HG02973 (cell line): ENCODE results near the gene RNF220.
"Not testable (repeated sequence)": the region's sequence is repeated elsewhere in the genome, so short reads cannot be mapped to it uniquely, and the experiment has no call there.

ENCODE experiments used
- ATAC-seq: cut with Tn5 transposase; IDR thresholded peaks from one replicate; pipeline ENCODE4 v1.9.1; 2021; ENCODE audit warnings: moderate library complexity; ENCODE audit not compliant: unreplicated experiment

Gene RNF220

DNA sequence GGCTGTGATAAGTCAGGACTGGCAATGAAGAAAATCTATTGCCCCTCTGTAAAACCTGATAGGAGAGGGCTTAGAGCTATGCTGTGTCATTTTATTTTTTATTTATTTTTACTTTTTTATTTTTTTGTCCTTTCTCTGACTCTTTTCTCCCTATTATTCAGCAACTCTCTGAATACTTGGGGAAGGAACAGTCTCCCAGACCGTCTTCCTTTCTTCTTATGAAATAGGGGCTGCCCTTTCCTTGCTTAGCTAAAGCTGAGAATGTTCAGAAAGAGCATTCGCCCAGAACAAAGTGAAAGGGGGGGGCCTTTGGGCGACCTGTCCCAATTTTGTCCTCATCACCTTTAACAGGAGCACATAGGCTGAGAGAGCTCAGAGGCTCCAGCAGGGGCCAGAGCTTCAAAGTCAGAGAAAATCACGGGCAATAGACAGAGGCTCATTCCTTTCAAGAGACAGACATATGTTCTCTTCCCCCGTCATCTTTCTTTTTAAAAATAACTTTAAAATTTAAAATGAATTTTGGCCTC, 80.9 kb downstream of the RNF220 start:
- no peak for ATAC-seq

DNA sequence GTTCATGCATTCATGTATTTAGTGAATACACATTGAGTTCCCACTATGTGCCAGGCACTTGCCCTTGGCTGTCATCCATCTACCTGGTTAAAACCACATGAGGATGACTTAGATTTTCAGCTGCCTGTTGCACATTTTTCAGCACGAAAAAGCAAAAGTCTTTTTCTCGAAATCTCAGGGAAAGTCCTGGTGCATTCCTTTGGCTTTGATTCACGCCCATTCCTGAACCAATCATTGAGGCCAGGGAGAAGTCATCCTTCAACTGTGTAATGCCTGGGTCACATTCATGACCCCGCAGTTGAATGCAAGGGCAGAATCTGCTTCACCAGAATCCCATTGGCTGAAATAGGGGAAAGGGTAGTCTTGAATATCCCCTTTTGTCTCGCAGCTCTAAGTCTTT, 84.4 kb downstream of the RNF220 start:
- no peak for ATAC-seq

DNA sequence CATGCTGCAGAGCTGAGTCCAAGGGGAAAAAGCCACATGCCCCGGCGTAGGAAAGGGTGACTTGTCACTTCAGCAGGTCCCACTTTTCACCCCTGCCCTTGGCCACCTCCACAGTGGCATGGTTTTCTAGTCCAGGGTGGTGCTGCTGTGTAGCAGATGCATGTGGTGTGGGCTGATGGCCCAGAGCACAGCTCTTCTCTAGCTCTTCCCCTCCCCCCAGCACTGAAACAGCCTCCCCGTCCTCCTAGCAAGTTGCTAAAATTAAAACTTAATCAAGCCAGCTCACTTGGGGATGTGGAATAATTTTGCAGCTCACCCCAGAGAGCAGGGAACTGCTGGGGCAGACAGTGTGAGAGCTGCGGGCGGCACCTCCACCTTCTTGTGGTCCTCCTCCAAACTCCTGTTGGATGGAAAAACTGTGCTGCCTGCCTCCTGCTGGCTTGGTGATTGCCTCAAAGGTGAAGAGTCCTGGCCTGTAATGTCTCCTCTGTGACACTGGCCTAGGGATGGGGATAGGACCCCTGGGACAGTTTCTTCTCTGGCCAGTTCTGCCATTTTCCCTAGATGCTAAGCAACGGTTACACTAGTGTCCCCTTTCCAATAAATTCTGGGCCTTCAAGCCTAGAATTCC, 91.6 kb downstream of the RNF220 start:
- no peak for ATAC-seq

DNA sequence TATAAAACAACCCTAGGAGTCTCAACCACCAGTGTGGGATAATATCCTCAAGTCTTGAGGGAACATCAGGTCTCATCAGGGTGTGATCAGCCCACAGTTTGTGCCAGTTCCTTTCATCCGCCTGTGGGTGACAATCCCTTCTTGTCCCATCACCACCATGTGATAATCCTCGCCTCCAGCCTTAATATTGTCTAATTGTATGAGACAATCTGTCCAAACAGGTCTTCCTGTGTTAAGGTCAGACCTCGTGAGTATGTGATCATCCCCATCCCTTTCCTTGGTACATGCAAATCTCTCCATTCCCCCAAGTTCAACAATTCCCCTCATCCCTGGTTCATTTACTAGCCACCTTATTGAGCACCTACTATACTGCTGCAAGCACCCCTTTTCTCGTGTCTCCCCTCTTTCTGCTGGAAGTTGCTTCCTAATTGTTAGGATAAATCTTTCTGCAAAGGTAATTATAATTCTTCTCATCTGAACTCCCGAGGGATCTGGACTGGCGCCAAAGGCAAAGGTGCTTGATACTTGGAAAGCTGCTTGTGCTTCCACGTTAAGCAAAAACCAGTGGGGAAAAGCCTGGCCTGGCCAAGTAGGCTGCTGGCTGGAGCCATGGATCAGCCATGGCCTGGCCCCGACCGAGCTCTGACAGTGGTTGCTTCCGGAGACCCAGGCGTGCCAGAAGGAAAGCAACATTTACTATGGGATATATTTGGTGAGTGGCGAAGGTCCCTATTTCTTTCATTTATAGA, 92.5 kb downstream of the RNF220 start:
- no peak for ATAC-seq

DNA sequence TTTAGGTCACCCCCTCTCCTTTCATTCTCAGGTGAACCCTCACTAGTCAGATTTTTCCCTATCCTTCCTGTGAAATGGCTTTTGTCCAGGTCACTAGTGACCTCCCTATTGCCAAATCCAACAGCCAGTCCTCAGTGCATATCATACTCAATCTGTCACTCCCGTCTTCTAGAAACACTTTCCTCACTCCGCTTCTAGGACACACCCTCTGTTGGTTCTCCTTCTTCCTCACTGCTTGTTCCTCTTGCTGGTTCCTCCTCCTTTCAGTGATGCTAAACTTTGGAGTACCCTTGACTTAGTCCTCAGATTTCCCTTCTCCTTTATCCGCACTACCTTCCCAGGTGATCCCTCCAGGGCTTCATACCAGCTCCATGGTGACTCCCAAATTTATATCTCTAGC, 94.3 kb downstream of the RNF220 start:
- no peak for ATAC-seq

DNA sequence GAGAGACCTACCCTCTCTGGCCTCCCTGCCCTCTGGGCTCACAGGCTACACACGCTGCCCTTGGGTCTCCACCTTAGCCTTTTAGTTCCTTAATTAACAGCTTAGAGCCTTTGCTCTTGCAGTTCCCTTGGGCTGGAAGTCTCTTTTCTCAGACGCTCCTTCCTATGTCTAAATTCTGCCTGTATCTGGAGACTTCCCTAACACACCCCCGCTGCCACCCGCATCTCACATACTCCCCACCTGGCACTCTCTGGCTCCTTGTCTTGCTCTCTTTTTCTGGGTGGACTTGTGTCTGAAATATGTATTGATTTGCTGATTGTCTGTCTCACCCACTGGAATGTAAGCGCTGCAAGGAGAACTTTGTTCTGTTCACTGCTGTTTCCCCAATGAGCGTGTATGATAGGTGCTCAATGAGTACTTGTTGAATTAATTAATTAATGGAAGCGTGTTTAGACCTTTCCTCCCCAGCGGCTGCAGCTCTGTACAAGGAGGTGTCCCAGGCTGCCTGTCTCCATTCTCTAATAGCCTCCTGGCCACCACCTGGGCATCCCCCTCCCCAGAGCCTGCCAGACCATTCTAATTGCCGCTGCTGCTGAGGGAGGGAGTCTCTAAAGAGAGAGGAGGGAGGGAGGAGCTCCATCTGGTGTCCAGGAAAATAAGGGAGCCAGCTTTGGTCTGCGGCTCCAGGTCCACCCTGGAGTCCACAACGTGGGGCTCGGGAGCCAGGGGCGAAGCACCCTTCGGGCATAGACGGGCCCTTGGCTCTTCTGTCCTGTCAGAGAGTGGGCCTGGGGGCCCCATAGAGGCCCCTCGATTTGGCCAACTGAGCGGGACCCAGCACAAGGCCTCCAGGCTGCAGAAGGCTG, 95.4 kb downstream of the RNF220 start:
- no peak for ATAC-seq

DNA sequence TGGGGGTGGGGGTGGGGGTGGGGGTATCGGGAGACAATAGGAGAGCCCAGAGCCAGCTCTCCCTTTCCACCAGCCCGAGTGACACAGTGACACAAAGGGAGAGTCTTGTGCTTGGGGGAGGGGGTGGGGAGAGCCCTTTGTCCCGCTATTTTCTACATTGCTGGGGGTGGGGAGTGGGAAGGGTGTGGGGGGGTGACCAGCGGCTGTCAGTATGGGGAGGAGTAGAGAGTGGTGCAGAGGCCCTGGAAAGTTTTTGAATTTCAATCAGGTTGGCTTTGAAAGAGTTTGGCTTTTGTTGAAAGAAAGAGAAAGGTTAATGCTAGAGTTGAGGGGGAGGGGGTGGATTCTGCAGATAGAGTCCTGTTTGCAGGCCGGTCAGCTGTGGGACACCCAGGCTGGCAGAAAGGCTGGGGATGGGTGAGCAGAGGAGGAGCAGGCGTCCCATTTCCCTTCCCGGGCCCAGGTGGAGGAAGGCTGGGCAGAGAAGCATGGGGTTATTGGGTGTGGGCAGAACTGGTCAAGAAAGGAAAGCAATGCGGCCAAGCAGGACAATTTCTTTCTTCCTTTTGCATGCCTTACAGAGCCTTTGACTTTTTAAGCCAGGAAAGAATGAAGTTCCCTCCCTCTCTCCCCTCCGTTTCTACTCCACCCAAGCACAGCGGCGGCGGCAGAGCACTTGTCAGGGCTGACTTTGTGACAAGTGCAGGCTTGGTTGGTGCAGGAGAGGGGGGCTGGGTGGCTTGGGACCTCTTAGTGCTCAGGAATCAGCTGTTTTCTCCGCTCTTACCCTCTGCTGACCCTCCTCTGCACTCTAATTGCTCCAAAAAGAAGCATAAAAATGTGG, 96.2 kb downstream of the RNF220 start:
- no peak for ATAC-seq

DNA sequence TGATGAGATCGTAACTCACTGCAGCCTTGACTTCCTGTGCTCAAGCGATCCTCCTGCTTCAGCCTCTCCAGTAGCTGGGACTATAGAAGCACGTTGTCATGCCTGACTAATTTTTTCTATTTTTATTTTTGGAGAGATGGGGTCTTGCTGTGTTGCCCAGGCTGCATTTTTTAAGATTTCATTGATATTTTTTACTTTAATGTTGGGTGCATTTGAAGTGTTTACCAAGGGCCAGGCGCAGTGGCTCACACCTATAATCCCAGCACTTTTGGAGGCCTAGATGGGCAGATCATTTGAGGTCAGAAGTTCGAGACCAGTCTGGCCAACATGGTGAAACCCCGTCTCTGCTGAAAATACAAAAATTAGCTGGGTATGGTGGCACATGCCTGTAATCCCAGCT, 97.8 kb downstream of the RNF220 start:
- ATAC-seq, result not testable (repeated sequence)

DNA sequence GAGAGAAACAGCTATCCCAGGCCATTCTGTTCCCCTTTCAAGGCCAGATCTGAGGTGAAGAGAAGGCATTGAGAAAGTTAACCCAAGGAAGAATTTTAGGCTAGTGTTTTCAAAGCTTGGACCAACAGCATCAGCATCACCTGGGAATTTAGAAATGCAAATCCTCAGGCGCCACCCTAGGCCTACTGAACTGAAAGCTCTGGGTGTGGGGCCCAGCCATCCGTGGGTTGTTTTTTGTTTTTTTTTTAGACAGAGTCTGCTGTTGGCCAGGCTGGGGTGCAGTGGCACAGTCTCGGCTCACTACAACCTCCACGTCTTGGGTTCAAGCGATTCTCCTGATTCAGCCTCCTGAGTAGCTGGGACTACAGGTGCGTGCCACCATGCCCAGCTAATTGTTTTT, 98.6 kb downstream of the RNF220 start:
- ATAC-seq, result no peak

DNA sequence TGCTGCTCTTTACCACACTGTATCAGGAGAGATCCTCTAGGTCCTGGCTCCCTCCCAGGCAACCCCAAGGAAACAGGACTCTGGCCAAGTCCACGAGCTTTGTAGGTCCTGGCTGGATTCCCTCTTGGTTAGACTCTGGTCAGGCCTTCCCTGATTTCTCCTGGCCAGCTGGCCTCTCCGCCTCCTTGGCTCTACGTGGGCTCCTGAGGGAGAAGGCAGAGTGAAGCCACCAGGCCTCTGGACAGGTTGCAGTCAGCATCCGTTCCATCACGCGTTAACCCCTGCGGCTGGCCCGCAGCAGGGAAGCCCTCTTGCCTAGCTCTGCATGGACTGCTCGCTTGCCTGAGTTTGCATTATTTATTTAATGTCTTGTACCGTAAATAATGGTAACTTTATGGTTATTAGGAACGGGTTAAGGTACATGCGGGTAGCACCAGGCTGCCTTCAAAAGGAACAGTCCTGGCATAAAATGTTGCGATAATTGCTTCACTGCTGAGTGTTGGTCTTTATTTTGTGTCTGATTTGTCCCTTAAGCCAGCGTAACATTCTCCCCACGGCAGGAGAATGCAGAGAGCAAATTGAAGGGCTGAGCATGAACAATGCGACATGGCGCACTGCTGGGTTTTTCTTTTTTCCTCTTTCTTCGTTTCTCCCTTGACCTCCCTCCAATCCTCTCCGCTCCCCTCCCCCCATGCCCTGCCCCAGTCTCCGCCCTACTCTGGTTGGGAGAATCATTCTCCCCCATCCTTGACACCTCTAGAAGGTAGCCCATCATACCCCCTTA, 100.3 kb downstream of the RNF220 start:
- ATAC-seq, result no peak

DNA sequence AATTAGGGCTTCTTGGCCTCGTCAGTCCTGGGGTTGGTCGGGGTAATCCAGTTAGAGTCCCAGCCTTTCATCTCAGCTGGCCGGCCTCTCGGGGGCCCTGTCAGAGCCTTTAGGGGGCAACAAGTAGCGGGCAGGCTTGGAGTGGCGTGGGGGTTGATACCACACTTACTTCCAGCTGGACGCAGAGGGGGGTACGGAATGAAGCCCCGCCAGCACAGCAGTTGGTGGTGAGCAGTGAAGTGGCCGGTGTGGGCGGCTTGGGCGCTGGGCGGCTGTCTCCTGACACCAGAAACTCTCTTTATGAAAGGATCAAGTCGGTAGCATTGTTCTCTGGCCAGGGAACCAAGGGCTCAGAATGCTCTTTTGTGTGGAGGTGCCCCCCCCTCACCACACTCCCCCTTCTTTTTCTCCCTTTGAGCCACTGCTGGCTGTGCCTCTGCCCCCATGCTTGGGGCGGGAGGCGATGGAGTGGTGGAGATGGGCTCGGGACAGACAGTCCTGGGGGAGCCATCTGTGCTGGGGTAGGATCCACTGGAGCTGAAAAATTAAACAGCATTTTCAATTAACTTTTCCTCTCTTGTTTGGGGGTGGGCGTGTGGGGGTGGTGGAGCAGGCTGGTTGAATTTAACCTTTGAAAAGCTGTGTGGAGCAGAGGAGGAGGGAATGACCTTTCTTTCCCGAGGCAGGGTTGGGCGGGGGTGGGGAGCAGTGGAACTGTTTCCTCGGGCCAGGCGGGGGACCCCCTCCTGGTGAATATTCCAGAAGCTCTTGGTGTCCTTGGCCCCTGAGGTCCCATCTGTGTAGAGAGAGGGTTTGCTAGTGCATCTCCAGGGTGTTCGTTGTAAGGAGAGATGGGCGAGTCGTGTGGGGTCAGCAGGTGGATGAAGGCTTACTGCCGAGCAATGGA, 102.7 kb downstream of the RNF220 start:
- no peak for ATAC-seq

DNA sequence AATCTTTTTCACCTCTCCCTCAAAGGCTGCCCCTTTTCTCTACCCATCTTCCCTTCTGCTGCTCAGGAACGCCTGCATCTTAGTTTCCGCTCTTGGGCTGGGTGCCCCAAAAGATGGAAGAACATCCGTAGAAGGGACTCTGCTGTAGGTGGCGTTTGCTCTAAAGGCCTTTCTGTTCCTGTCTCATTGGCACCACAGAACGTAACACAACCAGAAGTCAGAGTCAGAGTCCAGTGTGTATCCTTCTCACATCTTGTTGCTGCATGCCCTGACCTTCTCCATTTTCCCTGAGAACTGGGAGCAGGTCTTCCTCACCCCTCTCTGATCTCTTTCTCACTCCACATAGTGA, 103.3 kb downstream of the RNF220 start:
- ATAC-seq, result no peak

DNA sequence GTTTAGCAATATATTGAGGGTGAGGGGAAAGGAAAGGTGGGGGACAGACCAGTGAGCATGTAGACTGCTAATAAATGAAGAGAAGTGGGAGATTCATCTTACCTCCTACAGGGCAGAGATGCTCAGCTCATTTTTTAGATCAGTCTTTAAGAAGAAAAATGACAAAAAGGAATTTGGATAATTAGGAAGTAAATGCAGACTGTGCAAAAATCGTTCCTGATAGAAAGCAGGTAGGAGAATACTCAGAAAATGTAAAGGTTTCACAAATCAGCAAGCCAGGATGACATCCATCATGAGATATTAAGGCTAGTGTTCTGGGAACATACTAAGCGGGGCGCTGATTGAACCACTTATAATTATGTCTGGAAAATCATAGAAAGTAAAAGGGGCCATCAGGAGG, 106.3 kb downstream of the RNF220 start:
- ATAC-seq, result no peak

DNA sequence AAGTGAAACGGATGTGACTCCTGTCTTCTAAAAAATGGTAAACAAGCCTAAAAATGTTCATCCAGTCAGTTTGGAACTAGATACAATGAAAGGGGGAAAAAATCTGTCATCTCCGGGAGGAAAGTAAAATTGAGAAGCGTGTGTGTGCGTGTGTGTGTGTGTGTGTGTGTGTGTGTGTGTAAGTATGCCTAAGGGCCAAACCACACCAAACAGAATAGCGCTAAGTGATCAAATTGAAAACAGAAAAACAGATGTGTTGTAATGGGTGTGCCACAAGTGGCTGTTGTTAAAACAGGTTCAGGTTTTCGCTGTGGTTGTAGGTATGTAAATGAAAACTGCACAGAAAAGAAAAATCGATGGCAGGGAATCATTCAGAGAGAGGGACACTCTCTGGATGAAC, 106.7 kb downstream of the RNF220 start:
- no peak for ATAC-seq

DNA sequence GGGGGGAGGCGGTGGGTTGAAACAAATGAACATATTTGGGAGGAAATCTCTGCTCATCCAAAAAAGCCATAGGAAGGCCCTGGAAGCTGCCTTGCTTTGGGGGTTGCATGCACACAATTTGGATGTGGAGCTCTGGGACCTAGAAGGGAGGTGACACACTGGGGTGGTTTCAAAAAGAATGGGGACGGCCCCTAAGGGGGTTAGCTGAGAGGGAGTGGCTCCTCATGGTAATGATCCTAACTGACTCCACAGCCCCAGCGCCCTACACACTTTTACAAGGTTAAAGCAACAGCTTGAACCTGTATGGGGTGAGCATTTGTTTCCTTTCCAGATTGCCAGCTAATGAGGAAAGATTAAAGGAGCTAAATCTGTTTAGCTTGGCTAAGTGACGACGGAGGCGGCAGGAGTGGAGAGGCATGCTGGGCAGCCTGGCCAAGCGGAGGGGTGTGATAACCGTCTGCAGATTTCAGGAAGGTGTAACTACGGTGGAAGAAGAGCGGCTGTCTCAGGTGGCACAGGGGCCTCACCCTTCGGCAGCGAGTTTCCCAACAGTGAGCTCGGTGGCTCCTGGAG, 107.3 kb downstream of the RNF220 start:
- no peak for ATAC-seq

DNA sequence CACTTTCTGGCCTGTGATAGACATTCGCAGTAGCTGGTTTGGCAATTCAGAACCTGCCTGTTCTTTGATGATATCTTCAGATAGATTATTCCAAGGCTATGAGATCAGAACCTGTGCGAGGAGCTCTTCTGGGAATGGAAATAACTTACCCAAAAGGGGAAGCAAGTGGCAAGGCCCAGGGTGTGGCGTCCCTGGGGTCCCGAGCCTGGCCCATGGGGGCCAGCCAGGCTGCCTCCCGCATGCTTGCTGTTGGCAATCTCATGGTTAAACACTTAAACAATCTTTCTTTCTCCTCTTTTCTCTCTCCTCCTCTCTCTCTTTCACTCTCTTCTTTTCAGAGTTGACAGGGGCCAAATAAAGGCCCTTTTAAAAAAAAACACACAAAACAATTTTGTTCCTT, 108.1 kb downstream of the RNF220 start:
- no peak for ATAC-seq

DNA sequence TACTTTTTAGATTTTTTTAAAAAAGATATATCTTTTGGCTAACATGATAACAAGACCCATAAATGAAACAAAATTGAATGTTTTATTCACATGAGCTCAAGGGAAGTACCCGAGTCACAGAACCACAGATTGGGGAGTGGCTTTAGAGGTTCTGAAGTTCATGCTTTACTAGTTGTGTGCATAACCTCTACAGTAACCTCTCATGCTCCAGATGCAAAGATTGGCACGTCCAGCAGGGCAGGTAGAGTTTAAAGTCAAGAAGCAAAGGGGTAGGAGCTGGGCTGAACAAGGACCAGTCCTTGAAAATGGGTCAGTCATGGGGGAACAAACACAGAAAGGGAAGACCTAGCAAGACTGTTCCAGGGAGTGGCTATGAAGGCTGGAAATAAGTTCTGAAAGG, 109.6 kb downstream of the RNF220 start:
- ATAC-seq, result no peak

DNA sequence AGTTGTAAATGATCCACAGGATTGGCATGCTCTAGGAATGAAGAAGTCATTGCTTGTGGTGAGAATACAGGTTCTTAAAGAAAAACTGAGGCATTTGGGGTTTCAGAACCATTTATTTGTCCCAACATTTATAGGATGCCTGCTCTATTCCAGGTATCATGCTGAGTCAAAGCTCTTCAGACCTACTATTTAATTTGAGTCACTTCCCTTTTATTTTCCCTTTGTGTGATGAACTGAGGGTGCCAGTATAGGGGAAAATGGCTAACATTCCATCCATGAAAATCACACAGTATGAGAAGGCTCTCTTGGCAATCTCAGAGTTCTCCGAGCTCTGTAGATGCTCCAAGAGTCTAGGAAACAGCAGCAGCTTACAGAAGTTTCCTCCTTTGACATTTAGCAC, 110.4 kb downstream of the RNF220 start:
- ATAC-seq, result no peak
